Osteocyte (in vitro differentiated cells): ENCODE data around the gene NXPE3. TPM values are rescaled to one million over a fixed set of nuclear protein-coding genes. Genes with fewer than 3 reads are reported as not detected.

Source experiments
- DNase-seq: peaks from one replicate; pipeline ENCODE4 v3.0.0; 2021; ENCODE audit warnings: mixed read lengths; ENCODE audit not compliant: unreplicated experiment; ENCODE audit errors: extremely low spot score
- H3K27ac Mint-ChIP-seq: one replicate; pipeline ENCODE4 v1.8.0; 2021; ENCODE audit warnings: mild to moderate bottlenecking, mixed read lengths; ENCODE audit not compliant: unreplicated experiment
- H3K27me3 Mint-ChIP-seq: one replicate; pipeline ENCODE4 v1.8.0; 2021; ENCODE audit warnings: mixed read lengths; ENCODE audit not compliant: unreplicated experiment
- H3K36me3 Mint-ChIP-seq: one replicate; pipeline ENCODE4 v1.8.0; 2021; ENCODE audit warnings: mixed read lengths; ENCODE audit not compliant: unreplicated experiment
- H3K4me1 Mint-ChIP-seq: one replicate; pipeline ENCODE4 v1.8.0; 2021; ENCODE audit warnings: mixed read lengths; ENCODE audit not compliant: unreplicated experiment
- H3K4me3 Mint-ChIP-seq: one replicate; pipeline ENCODE4 v1.8.0; 2021; ENCODE audit warnings: mild to moderate bottlenecking, moderate library complexity, mixed read lengths; ENCODE audit not compliant: unreplicated experiment
- H3K9me3 Mint-ChIP-seq: one replicate; pipeline ENCODE4 v1.8.0; 2021; ENCODE audit warnings: mixed read lengths; ENCODE audit not compliant: unreplicated experiment
- CTCF ChIP-seq: fragments of 200-600 bp; sonication (generic); IDR thresholded peaks from 2 replicates; pipeline ENCODE4 v1.5.0; 2021; ENCODE audit warnings: antibody characterized with exemption, mild to moderate bottlenecking, moderate library complexity
- total RNA-seq: library from RNA; stranded (reverse); gene quantifications from 2 replicates; pipeline ENCODE4 v1.2.1, GENCODE V29; 2021

Gene NXPE3
- total RNA-seq, 1 donor from 2014 or later: 23.9 TPM

DNA sequence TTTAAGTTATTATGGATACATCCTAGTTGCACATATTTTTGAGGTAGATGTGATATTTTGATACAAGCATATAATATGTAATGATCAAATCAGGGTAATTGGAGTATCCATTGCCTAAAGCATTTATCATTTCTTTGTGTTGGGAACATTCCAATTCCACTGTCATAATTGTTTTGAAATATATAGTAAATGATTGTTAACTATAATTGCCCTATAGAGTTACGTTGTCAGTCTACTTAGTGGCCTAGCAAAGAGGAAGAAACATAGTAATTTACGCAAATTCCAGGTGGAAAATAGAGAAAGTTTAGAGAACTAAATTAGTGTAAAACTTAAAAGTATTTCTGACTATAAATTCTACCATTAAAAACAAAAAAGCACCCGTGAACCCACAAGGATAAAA is 24.9 kb downstream of the NXPE3 start:
- Mint-ChIP-seq H3K36me3 (peaks cover 40% of the 10 kb centered on the region), H3K27me3 (no peaks in the 10 kb centered on the region), H3K4me3 (no peak overlapping the region), H3K9me3 (peaks cover 5% of the 10 kb centered on the region), H3K4me1 (peaks cover 6% of the 10 kb centered on the region), H3K27ac (no peak overlapping the region)
- TF ChIP-seq CTCF: no peak
- no peak for DNase-seq

DNA sequence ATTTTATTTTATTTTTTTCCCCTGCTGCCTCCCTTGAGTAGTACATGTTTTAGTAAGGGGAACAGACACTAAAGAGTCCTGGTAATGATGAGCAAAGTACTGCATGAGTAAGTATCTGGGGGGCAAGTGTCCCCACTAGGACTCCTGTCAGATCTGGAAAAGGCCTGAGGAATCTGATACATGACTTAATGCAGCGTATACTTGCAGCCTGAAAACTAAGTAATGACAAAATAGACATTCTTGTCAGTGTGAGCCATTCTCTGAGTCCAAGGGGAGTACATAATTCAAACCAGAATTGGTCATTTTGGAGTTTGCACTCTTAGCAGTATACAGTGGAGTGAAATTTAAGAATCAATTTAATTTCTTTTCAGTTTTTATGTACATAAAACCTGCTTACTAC is 27.5 kb downstream of the NXPE3 start:
- H3K27ac Mint-ChIP-seq: no peak overlapping the region
- no peak overlapping the region for H3K4me3 Mint-ChIP-seq
- H3K9me3 Mint-ChIP-seq: no peaks in the 10 kb centered on the region
- H3K27me3 Mint-ChIP-seq: no peaks in the 10 kb centered on the region
- peaks cover 15% of the 10 kb centered on the region for H3K4me1 Mint-ChIP-seq
- no peak for TF ChIP-seq CTCF
- DNase-seq: no peak
- peaks cover 29% of the 10 kb centered on the region for H3K36me3 Mint-ChIP-seq

DNA sequence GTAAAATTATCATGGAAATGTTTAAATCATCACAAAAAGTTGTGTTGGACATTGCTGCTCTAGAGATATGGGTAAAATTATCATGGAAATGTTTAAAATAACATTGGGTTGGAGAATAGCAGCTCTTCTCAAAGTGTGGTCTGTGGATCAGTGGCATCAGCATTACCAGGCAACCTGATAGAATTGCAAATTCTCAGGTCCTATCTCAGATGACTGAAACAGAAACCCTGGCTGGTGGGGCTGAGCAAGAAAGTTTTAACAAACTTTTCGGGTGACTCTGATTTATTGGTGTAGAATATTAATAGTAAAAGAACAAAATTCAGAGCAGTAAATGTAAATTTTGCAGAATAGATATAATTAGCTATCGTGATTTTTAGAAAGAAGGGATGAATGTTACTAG is 28.9 kb downstream of the NXPE3 start:
- no peaks in the 10 kb centered on the region for H3K9me3 Mint-ChIP-seq
- H3K4me3 Mint-ChIP-seq: no peak overlapping the region
- no peaks in the 10 kb centered on the region for H3K27me3 Mint-ChIP-seq
- peaks cover 15% of the 10 kb centered on the region for H3K4me1 Mint-ChIP-seq
- DNase-seq: no peak
- no peak overlapping the region for H3K27ac Mint-ChIP-seq
- H3K36me3 Mint-ChIP-seq: peaks cover 22% of the 10 kb centered on the region
- TF ChIP-seq CTCF: no peak

DNA sequence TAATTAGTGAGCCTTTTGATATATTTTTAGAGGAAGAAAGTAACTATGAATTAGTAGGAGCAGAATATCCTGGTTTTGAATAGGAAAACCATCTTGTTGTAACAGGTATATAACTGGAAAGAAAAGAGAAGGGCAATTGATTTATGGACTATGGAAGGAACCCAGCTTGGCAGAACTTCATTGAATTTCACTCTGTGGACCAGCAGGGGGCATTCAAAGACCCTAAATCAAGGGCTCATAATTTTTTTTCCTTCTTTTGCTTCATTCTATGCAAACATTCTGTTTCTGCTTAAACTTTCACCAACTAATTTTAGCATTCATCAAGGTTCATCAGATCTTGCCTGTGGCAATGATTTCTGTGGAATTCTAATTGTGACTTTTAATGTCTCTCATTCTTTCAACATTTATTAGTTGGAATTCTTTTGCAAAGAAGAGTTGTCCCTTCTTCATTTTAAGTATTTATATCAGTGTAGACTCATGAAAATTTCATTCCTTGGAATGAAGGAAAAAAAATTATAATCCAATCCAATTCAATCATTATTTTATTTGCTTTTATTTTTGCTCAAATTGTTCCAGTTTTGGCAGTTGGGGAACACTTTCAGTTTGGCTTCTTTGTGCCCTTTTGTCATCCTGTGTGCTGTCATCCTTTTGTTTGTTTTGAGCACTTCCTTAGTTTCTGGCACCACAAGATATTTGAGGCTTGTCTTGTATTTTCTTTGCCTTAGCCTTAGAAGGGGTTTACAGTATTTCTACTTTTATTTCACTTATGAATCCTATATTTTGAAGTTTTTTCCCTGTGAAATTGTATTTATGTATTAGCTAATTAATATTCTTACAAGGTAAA is 30.4 kb downstream of the NXPE3 start:
- TF ChIP-seq CTCF: peak; percentile 74
- H3K27ac Mint-ChIP-seq: peak overlapping the region; percentile 35
- no peaks in the 10 kb centered on the region for H3K27me3 Mint-ChIP-seq
- no peaks in the 10 kb centered on the region for H3K9me3 Mint-ChIP-seq
- no peak overlapping the region for H3K4me3 Mint-ChIP-seq
- peaks cover 14% of the 10 kb centered on the region for H3K4me1 Mint-ChIP-seq
- peaks cover 11% of the 10 kb centered on the region for H3K36me3 Mint-ChIP-seq
- DNase-seq: no peak

GRCh38 chr3:101810022-101810418 is 31.0 kb downstream of the NXPE3 start:
- no peak for TF ChIP-seq CTCF
- Mint-ChIP-seq H3K4me3 (no peak overlapping the region), H3K27ac (no peak overlapping the region), H3K4me1 (peaks cover 14% of the 10 kb centered on the region), H3K36me3 (peaks cover 7% of the 10 kb centered on the region), H3K9me3 (no peaks in the 10 kb centered on the region), H3K27me3 (no peaks in the 10 kb centered on the region)
- DNase-seq: no peak
